Neural progenitor cell (in vitro differentiated cells): ENCODE measurements around the gene KRTAP10-2. TPM values are rescaled to one million over a fixed set of nuclear protein-coding genes. Genes with fewer than 3 reads are reported as not detected.

Experiments
- DNase-seq: peaks from one replicate; pipeline ENCODE4 v3.0.0-alpha.2; 2016; ENCODE audit warnings: low spot score
- H2AFZ ChIP-seq: fragments of 200-600 bp; sonication (generic); replicated peaks from 2 replicates; pipeline ENCODE4 v1.6.1; 2016; ENCODE audit warnings: antibody characterized with exemption
- H3F3A ChIP-seq: fragments of 200-600 bp; sonication (generic); 2 replicates; pipeline ENCODE4 v1.6.1; 2016; ENCODE audit warnings: antibody characterized with exemption, low read depth
- H3K27ac ChIP-seq: fragments of 200-600 bp; sonication (generic); 2 replicates; pipeline ENCODE4 v1.5.1; 2016; ENCODE audit warnings: mild to moderate bottlenecking
- H3K27me3 ChIP-seq: fragments of 200-600 bp; sonication (generic); 2 replicates; pipeline ENCODE4 v1.6.1; 2016; ENCODE audit warnings: mild to moderate bottlenecking, moderate library complexity
- H3K36me3 ChIP-seq: fragments of 200-600 bp; sonication (generic); 2 replicates; pipeline ENCODE4 v1.5.1; 2016
- H3K4me1 ChIP-seq: fragments of 200-600 bp; sonication (generic); 2 replicates; pipeline ENCODE4 v1.6.1; 2016; ENCODE audit warnings: mixed run types
- H3K4me2 ChIP-seq: fragments of 200-600 bp; sonication (generic); 2 replicates; pipeline ENCODE4 v1.6.1; 2016
- H3K4me3 ChIP-seq: fragments of 200-600 bp; sonication (generic); 2 replicates; pipeline ENCODE4 v1.5.1; 2016
- H3K79me2 ChIP-seq: fragments of 200-600 bp; sonication (generic); 2 replicates; pipeline ENCODE4 v1.6.1; 2016; ENCODE audit warnings: low read depth
- H3K9ac ChIP-seq: fragments of 200-600 bp; sonication (generic); 2 replicates; pipeline ENCODE4 v1.6.1; 2016
- H3K9me3 ChIP-seq: fragments of 200-600 bp; sonication (generic); 2 replicates; pipeline ENCODE4 v1.5.1; 2016; ENCODE audit warnings: low read depth
- H4K20me1 ChIP-seq: fragments of 200-600 bp; sonication (generic); 2 replicates; pipeline ENCODE4 v1.6.1; 2016; ENCODE audit warnings: low read depth
- H3K27ac Mint-ChIP-seq: 3 replicates; pipeline ENCODE4 v1.8.0; 2021; ENCODE audit warnings: mixed read lengths
- H3K27me3 Mint-ChIP-seq: 2 replicates; pipeline ENCODE4 v1.8.0; 2022; ENCODE audit warnings: low read depth, mild to moderate bottlenecking, inconsistent platforms, moderate library complexity, mixed read lengths; ENCODE audit not compliant: insufficient read depth
- H3K36me3 Mint-ChIP-seq: 3 replicates; pipeline ENCODE4 v1.8.0; 2021; ENCODE audit warnings: mixed read lengths
- H3K4me1 Mint-ChIP-seq: 3 replicates; pipeline ENCODE4 v1.8.0; 2021; ENCODE audit warnings: mixed read lengths
- H3K4me3 Mint-ChIP-seq: 3 replicates; pipeline ENCODE4 v1.8.0; 2021; ENCODE audit warnings: mild to moderate bottlenecking, moderate library complexity, mixed read lengths
- H3K9me3 Mint-ChIP-seq: 3 replicates; pipeline ENCODE4 v1.8.0; 2020; ENCODE audit warnings: mixed read lengths
- EZH2 ChIP-seq: fragments of 200-600 bp; sonication (generic); IDR thresholded peaks from 2 replicates; pipeline ENCODE4 v1.6.1; 2017; ENCODE audit warnings: antibody characterized with exemption, mild to moderate bottlenecking, moderate library complexity
- EZH2phosphoT487 ChIP-seq: fragments of 200-600 bp; sonication (generic); IDR thresholded peaks from 2 replicates; pipeline ENCODE4 v1.6.1; 2017; ENCODE audit warnings: antibody characterized with exemption
- total RNA-seq: library from RNA; depleted of rRNA; stranded (reverse); fragments of >200 nt; gene quantifications from 2 replicates; pipeline ENCODE4 v1.2.3, GENCODE V29; 2015; ENCODE audit warnings: low replicate concordance
- TF ChIP-seq, protein P1 (sequence below): fragments of 200-600 bp; sonication (generic); IDR thresholded peaks from 2 replicates; pipeline ENCODE4 v1.5.1; 2017; ENCODE audit warnings: antibody characterized with exemption, mild to moderate bottlenecking

Gene KRTAP10-2
- total RNA-seq, 1 donor from 2014 or later: not detected

DNA sequence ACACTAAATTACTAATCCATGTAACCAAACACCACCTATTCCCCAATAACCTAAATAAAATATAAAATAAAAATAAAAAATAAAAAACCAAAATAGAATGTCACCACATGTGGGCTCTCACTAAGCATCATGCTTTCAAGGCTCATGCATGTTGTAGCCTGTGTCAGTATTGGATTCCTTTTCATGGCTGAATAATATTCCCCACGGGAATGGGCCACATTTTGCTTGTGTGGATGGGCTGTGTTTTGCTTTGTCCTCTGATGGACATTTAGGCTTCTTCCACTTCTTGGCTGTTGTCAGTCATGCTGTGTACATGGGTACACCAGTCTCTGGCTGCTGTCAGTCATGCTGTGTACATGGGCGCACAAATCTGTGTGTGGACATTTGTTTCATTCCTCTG, 37.8 kb upstream of the KRTAP10-2 start:
- Histone ChIP-seq H3K36me3 (no peaks in the 10 kb centered on the region), H3K4me3 (no peak overlapping the region), H3K9ac (no peak overlapping the region), H3K4me2 (no peak overlapping the region), H3F3A (no peaks in the 10 kb centered on the region), H3K4me1 (peaks cover 5% of the 10 kb centered on the region), H3K79me2 (no peaks in the 10 kb centered on the region), H3K27me3 (no peaks in the 10 kb centered on the region), H2AFZ (no peak overlapping the region), H4K20me1 (no peaks in the 10 kb centered on the region), H3K27ac (no peak overlapping the region), H3K9me3 (no peaks in the 10 kb centered on the region)
- TF ChIP-seq EZH2 (no peak), EZH2phosphoT487 (no peak)
- TF ChIP-seq, protein P1, sequence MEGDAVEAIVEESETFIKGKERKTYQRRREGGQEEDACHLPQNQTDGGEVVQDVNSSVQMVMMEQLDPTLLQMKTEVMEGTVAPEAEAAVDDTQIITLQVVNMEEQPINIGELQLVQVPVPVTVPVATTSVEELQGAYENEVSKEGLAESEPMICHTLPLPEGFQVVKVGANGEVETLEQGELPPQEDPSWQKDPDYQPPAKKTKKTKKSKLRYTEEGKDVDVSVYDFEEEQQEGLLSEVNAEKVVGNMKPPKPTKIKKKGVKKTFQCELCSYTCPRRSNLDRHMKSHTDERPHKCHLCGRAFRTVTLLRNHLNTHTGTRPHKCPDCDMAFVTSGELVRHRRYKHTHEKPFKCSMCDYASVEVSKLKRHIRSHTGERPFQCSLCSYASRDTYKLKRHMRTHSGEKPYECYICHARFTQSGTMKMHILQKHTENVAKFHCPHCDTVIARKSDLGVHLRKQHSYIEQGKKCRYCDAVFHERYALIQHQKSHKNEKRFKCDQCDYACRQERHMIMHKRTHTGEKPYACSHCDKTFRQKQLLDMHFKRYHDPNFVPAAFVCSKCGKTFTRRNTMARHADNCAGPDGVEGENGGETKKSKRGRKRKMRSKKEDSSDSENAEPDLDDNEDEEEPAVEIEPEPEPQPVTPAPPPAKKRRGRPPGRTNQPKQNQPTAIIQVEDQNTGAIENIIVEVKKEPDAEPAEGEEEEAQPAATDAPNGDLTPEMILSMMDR: no peak
- DNase-seq: no peak
- H3K4me3 Mint-ChIP-seq: no peak overlapping the region
- no peak overlapping the region for H3K27ac Mint-ChIP-seq
- peaks cover 3% of the 10 kb centered on the region for H3K9me3 Mint-ChIP-seq
- peaks cover 2% of the 10 kb centered on the region for H3K27me3 Mint-ChIP-seq
- peaks cover 15% of the 10 kb centered on the region for H3K4me1 Mint-ChIP-seq
- H3K36me3 Mint-ChIP-seq: no peaks in the 10 kb centered on the region

DNA sequence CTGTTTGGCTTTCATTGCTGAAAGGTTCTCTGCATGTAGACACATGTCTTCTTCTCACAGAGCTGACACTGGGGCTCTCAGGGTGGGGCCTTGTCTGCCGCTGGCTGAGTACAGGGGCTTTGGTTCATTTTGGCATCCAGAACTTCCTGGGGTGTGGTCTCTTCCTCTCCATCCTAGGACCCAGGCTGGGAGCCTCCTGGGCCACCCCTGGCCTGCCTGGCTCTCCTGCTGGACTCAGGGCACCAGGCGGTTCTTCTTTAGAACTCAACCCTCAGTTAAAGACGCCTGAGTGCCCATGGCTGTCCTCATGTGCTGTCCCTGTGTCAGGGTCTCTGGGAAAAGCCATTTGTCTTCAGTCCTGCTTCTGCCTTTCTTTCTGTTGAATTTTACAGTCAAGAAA, 34.6 kb upstream of the KRTAP10-2 start:
- no peak overlapping the region for H3K27ac ChIP-seq
- peaks cover 6% of the 10 kb centered on the region for H3K9me3 ChIP-seq
- no peak overlapping the region for H2AFZ ChIP-seq
- H3K4me1 Mint-ChIP-seq: peaks cover 14% of the 10 kb centered on the region
- H3K36me3 Mint-ChIP-seq: no peaks in the 10 kb centered on the region
- no peak overlapping the region for H3K9ac ChIP-seq
- no peaks in the 10 kb centered on the region for H3K27me3 ChIP-seq
- H4K20me1 ChIP-seq: no peaks in the 10 kb centered on the region
- peaks cover 14% of the 10 kb centered on the region for H3F3A ChIP-seq
- no peaks in the 10 kb centered on the region for H3K36me3 ChIP-seq
- H3K4me3 ChIP-seq: no peak overlapping the region
- H3K4me3 Mint-ChIP-seq: no peak overlapping the region
- H3K9me3 Mint-ChIP-seq: peaks cover 16% of the 10 kb centered on the region
- H3K79me2 ChIP-seq: no peaks in the 10 kb centered on the region
- peaks cover 2% of the 10 kb centered on the region for H3K27me3 Mint-ChIP-seq
- TF ChIP-seq EZH2phosphoT487: no peak
- no peak for TF ChIP-seq EZH2
- TF ChIP-seq, protein P1: no peak
- no peak for DNase-seq
- peaks cover 13% of the 10 kb centered on the region for H3K4me1 ChIP-seq
- no peak overlapping the region for H3K4me2 ChIP-seq
- H3K27ac Mint-ChIP-seq: no peak overlapping the region

GRCh38 chr21:44583800-44584147, 32.5 kb upstream of the KRTAP10-2 start:
- Histone ChIP-seq H3K27ac (no peak overlapping the region), H3K4me2 (no peak overlapping the region), H2AFZ (no peak overlapping the region), H3K27me3 (no peaks in the 10 kb centered on the region), H3K4me3 (no peak overlapping the region), H4K20me1 (no peaks in the 10 kb centered on the region), H3K79me2 (no peaks in the 10 kb centered on the region), H3K4me1 (peaks cover 13% of the 10 kb centered on the region), H3K9ac (no peak overlapping the region), H3K9me3 (peaks cover 6% of the 10 kb centered on the region), H3K36me3 (no peaks in the 10 kb centered on the region), H3F3A (peaks cover 14% of the 10 kb centered on the region)
- no peaks in the 10 kb centered on the region for H3K36me3 Mint-ChIP-seq
- H3K4me1 Mint-ChIP-seq: peaks cover 10% of the 10 kb centered on the region
- no peak for DNase-seq
- H3K27ac Mint-ChIP-seq: no peak overlapping the region
- TF ChIP-seq EZH2 (no peak), EZH2phosphoT487 (no peak)
- TF ChIP-seq, protein P1: no peak
- H3K27me3 Mint-ChIP-seq: peaks cover 2% of the 10 kb centered on the region
- H3K9me3 Mint-ChIP-seq: peaks cover 27% of the 10 kb centered on the region
- no peak overlapping the region for H3K4me3 Mint-ChIP-seq
